H1 (cell line): ENCODE results near the gene MATN1. TPM values are rescaled to one million over a fixed set of nuclear protein-coding genes. Genes with fewer than 3 reads are reported as not detected.

ENCODE experiments used
- CTCF ChIA-PET: fragments of 300-600 bp; sonication (Branson Sonifier 250); formaldehyde crosslinking; loops from one replicate; lab custom pipeline; 2021; ENCODE audit not compliant: partially characterized antibody; lab: Charles Lee
- POLR2A ChIA-PET: fragments of 300-600 bp; sonication (Branson Sonifier 250); formaldehyde crosslinking; loops from one replicate; lab custom pipeline; 2021; ENCODE audit warnings: inconsistent platforms; ENCODE audit not compliant: partially characterized antibody; lab: Charles Lee
- DNase-seq, 2 experiments: peaks; one replicate each; pipeline versions ENCODE4 v3.0.0 to v3.0.0-alpha.2; 2010 to 2022; ENCODE audit warnings: low spot score in 2 of 2, low read depth in 1 of 2, mixed read lengths in 1 of 2
- FAIRE-seq: peaks from 2 replicates; lab custom pipeline; 2011; peaks lifted over from hg19 to GRCh38; lab: Jason Lieb, UNC
- H2AFZ ChIP-seq: 2 replicates; pipeline ENCODE4 v1.8.1; 2012; ENCODE audit warnings: low read length, inconsistent platforms
- H2AK5ac ChIP-seq: 2 replicates; pipeline ENCODE4 v1.6.1; 2013; ENCODE audit warnings: low read depth, low read length
- H2BK120ac ChIP-seq: replicated peaks from 2 replicates; pipeline ENCODE3; 2013; ENCODE audit warnings: low read depth, low read length, inconsistent platforms
- H2BK12ac ChIP-seq: 2 replicates; pipeline ENCODE4 v1.6.1; 2013; ENCODE audit warnings: low read depth, low read length
- H2BK15ac ChIP-seq: 2 replicates; pipeline ENCODE4 v1.6.1; 2013; ENCODE audit warnings: low read length
- H2BK20ac ChIP-seq: 2 replicates; pipeline ENCODE4 v1.6.1; 2013; ENCODE audit warnings: low read length
- H2BK5ac ChIP-seq: 2 replicates; pipeline ENCODE4 v1.6.1; 2013; ENCODE audit warnings: low read depth, low read length
- H3K14ac ChIP-seq: 2 replicates; pipeline ENCODE4 v1.6.1; 2013; ENCODE audit warnings: inconsistent platforms; ENCODE audit not compliant: insufficient read length
- H3K18ac ChIP-seq: 2 replicates; pipeline ENCODE4 v1.6.1; 2013; ENCODE audit warnings: low read length; ENCODE audit errors: extremely low read depth
- H3K23ac ChIP-seq: 2 replicates; pipeline ENCODE4 v1.6.1; 2013; ENCODE audit warnings: inconsistent platforms; ENCODE audit not compliant: insufficient read length
- H3K23me2 ChIP-seq: 2 replicates; pipeline ENCODE4 v1.6.1; 2013; ENCODE audit warnings: low read depth, low read length
- H3K27ac ChIP-seq: 2 replicates; pipeline ENCODE4 v1.6.1; 2011; ENCODE audit warnings: low read depth, low read length, inconsistent platforms
- H3K27me3 ChIP-seq, 4 experiments: replicated peaks in 1 of 4; 1 replicate in 1 of 4; 2 replicates in 3 of 4; pipeline versions ENCODE4 v1.6.1 to v1.8.1; 2011 to 2013; ENCODE audit warnings: low read length in 3 of 4, mild to moderate bottlenecking in 3 of 4, inconsistent platforms in 2 of 4, mixed read lengths in 2 of 4, moderate library complexity in 1 of 4; ENCODE audit not compliant: control insufficient read depth in 3 of 4, insufficient read depth in 3 of 4; ENCODE audit errors: extremely low read depth in 1 of 4
- H3K36me3 ChIP-seq, 4 experiments: 2 replicates each; pipeline versions ENCODE4 v1.6.1 to v1.8.1; 2011 to 2013; ENCODE audit warnings: mild to moderate bottlenecking in 4 of 4, low read length in 3 of 4, moderate library complexity in 2 of 4, control low read depth in 1 of 4, inconsistent platforms in 1 of 4; ENCODE audit not compliant: insufficient read depth in 4 of 4, control insufficient read depth in 2 of 4
- H3K4ac ChIP-seq: replicated peaks from 2 replicates; pipeline ENCODE3; 2013; ENCODE audit warnings: low read length, low read depth, mixed read lengths, inconsistent platforms; ENCODE audit not compliant: insufficient read length
- H3K4me1 ChIP-seq, 4 experiments: replicated peaks in 1 of 4; 1 replicate in 1 of 4; 2 replicates in 3 of 4; pipeline versions ENCODE4 v1.6.1 to v1.8.1; 2011 to 2013; ENCODE audit warnings: low read length in 3 of 4, inconsistent platforms in 2 of 4, mixed read lengths in 1 of 4; ENCODE audit not compliant: insufficient read depth in 4 of 4, control insufficient read depth in 3 of 4
- H3K4me2 ChIP-seq, 2 experiments: 2 replicates each; pipeline versions ENCODE4 v1.6.1 to v1.8.1; 2011 to 2013; ENCODE audit warnings: low read depth in 2 of 2, low read length in 2 of 2, control low read depth in 1 of 2, inconsistent platforms in 1 of 2, mild to moderate bottlenecking in 1 of 2; ENCODE audit not compliant: insufficient read depth in 1 of 2
- H3K4me3 ChIP-seq, 4 experiments: fragments of 200-600, 300-600 bp in 1 of 4; sonication (generic), shearing (Covaris generic), sonication (Bioruptor Twin) in 1 of 4; 2 replicates each; pipeline versions ENCODE4 v1.5.1 to v1.8.1; 2011 to 2016; ENCODE audit warnings: low read length in 4 of 4, low read depth in 3 of 4, control low read depth in 2 of 4, inconsistent platforms in 2 of 4, mild to moderate bottlenecking in 2 of 4, mixed read lengths in 1 of 4, moderate library complexity in 1 of 4; ENCODE audit not compliant: insufficient read depth in 2 of 4; ENCODE audit errors: extremely low read depth in 1 of 4
- H3K56ac ChIP-seq: replicated peaks from 2 replicates; pipeline ENCODE3; 2013; ENCODE audit warnings: low read depth, mild to moderate bottlenecking, mixed read lengths, low read length, inconsistent platforms; ENCODE audit not compliant: insufficient read length
- H3K79me1 ChIP-seq: 2 replicates; pipeline ENCODE4 v1.6.1; 2013; ENCODE audit warnings: low read depth, low read length, control low read depth
- H3K79me2 ChIP-seq, 2 experiments: 2 replicates each; pipeline versions ENCODE4 v1.6.1 to v1.8.1; 2012 to 2013; ENCODE audit warnings: low read length in 2 of 2, mild to moderate bottlenecking in 2 of 2, inconsistent platforms in 1 of 2; ENCODE audit not compliant: insufficient read depth in 2 of 2, control insufficient read depth in 1 of 2
- H3K9ac ChIP-seq, 4 experiments: replicated peaks in 1 of 4; 1 replicate in 1 of 4; 2 replicates in 3 of 4; pipeline versions ENCODE4 v1.6.1 to v1.8.1; 2011 to 2013; ENCODE audit warnings: low read depth in 3 of 4, low read length in 3 of 4, control low read depth in 2 of 4, mild to moderate bottlenecking in 2 of 4, moderate library complexity in 2 of 4, inconsistent platforms in 1 of 4; ENCODE audit errors: extremely low read depth in 1 of 4
- H3K9me3 ChIP-seq, 2 experiments: 2 replicates each; pipeline versions ENCODE4 v1.6.1 to v1.8.1; 2012 to 2013; ENCODE audit warnings: mild to moderate bottlenecking in 2 of 2, moderate library complexity in 2 of 2, control low read depth in 1 of 2, inconsistent platforms in 1 of 2, low read depth in 1 of 2, low read length in 1 of 2, mixed read lengths in 1 of 2; ENCODE audit not compliant: insufficient read depth in 2 of 2
- H4K20me1 ChIP-seq, 2 experiments: replicated peaks in 1 of 2; 2 replicates each; pipeline versions ENCODE3 to v1.8.1; 2011 to 2013; ENCODE audit warnings: inconsistent platforms in 2 of 2, low read length in 2 of 2, mild to moderate bottlenecking in 1 of 2; ENCODE audit not compliant: insufficient read depth in 2 of 2, control insufficient read depth in 1 of 2
- H4K5ac ChIP-seq: 2 replicates; pipeline ENCODE4 v1.6.1; 2013; ENCODE audit warnings: low read length, low read depth, mixed read lengths, inconsistent platforms; ENCODE audit not compliant: insufficient read length
- H4K8ac ChIP-seq: 2 replicates; pipeline ENCODE4 v1.8.0; 2013; ENCODE audit warnings: mild to moderate bottlenecking, moderate library complexity, low read length, inconsistent platforms; ENCODE audit not compliant: insufficient read depth; ENCODE audit errors: extremely low read depth
- H4K91ac ChIP-seq: replicated peaks from 2 replicates; pipeline ENCODE3; 2013; ENCODE audit warnings: low read length, mixed read lengths, inconsistent platforms; ENCODE audit not compliant: insufficient read length
- GTF2F1 ChIP-seq: IDR thresholded peaks from 2 replicates; pipeline ENCODE4 v1.6.1; 2012; ENCODE audit warnings: low read depth, low read length, improper control_type of control experiment, borderline replicate concordance
- JUN ChIP-seq: IDR thresholded peaks from 2 replicates; pipeline ENCODE4 v1.6.1; 2011; ENCODE audit warnings: low read depth, mild to moderate bottlenecking, improper control_type of control experiment, low read length
- KDM4A ChIP-seq: IDR thresholded peaks from one replicate; pipeline ENCODE4 v1.7.1; 2012; ENCODE audit warnings: low read depth, mild to moderate bottlenecking, moderate library complexity, low read length, inconsistent platforms; ENCODE audit not compliant: severe bottlenecking
- KDM5A ChIP-seq: fragments of 200-600 bp; IDR thresholded peaks from 2 replicates; pipeline ENCODE4 v1.7.1; 2012; ENCODE audit warnings: mild to moderate bottlenecking, low read length, inconsistent platforms, mixed read lengths
- RBBP5 ChIP-seq: IDR thresholded peaks from 2 replicates; pipeline ENCODE4 v1.7.1; 2012; ENCODE audit warnings: low read depth, mild to moderate bottlenecking, inconsistent platforms, low read length, moderate library complexity, borderline replicate concordance
- SAP30 ChIP-seq: fragments of 300-600 bp; sonication (generic); IDR thresholded peaks from 2 replicates; pipeline ENCODE4 v1.7.1; 2012; ENCODE audit warnings: low read length, moderate library complexity, mild to moderate bottlenecking, inconsistent platforms; ENCODE audit not compliant: insufficient read depth, insufficient replicate concordance
- SP2 ChIP-seq: IDR thresholded peaks from 2 replicates; pipeline ENCODE4 v1.6.1; 2012; ENCODE audit warnings: mild to moderate bottlenecking, low read length, inconsistent platforms
- TAF7 ChIP-seq: optimal IDR thresholded peaks from 2 replicates; pipeline ENCODE3; 2011; ENCODE audit warnings: low read depth, mild to moderate bottlenecking, inconsistent platforms, low read length, moderate library complexity, borderline replicate concordance
- ZNF274 ChIP-seq: IDR thresholded peaks from 2 replicates; pipeline ENCODE4 v1.7.0; 2012; ENCODE audit warnings: low read length, borderline replicate concordance; ENCODE audit errors: extremely low read depth
- WGBS, 2 experiments: shearing (Covaris generic) in 1 of 2; methylation state at CpG; one replicate each; pipeline versions ENCODE4 v1.1.6 to v1.1.7; 2013 to 2015; ENCODE audit warnings: low lambda C conversion rate in 2 of 2, mixed read lengths in 2 of 2, inconsistent platforms in 1 of 2, low coverage in 1 of 2, missing lambda C conversion rate in 1 of 2; ENCODE audit not compliant: insufficient replicate concordance in 2 of 2, insufficient coverage in 1 of 2, insufficient read length in 1 of 2; ENCODE audit errors: extremely low coverage in 1 of 2, missing lambda C conversion rate in 1 of 2; 5-methylcytosine and 5-hydroxymethylcytosine counted together
- polyA plus RNA-seq, 7 experiments: library from polyadenylated mRNA; depleted of rRNA in 3 of 7; stranded (reverse) in 5 of 7; unstranded in 2 of 7; fragments of >200 nt in 5 of 7; fragments of 200-250 nt in 2 of 7; gene quantifications; 1 replicate in 5 of 7; 2 replicates in 1 of 7; 4 replicates in 1 of 7; pipeline versions ENCODE4 v1.2.1 to v1.2.3, GENCODE V29; 2011 to 2013; ENCODE audit warnings: missing spikeins in 2 of 7, mixed read lengths in 2 of 7
- total RNA-seq: library from RNA; stranded (reverse); fragmentation: NEBNext Ultra II Directional; extraction: Animal tissue kit (Norgen Biotek cat#: 25700); gene quantifications from 2 replicates; pipeline ENCODE4 v1.2.1, GENCODE V29; 2021
- TF ChIP-seq, protein P1 (sequence below): IDR thresholded peaks from 2 replicates; pipeline ENCODE4 v1.6.1; 2011; ENCODE audit warnings: low read depth, mild to moderate bottlenecking, low read length; ENCODE audit not compliant: insufficient read depth
- TF ChIP-seq, protein P2 (sequence below): IDR thresholded peaks from 2 replicates; pipeline ENCODE4 v1.6.1; 2011; ENCODE audit warnings: low read length, improper control_type of control experiment
- TF ChIP-seq, protein P3 (sequence below): IDR thresholded peaks from 2 replicates; pipeline ENCODE4 v1.6.1; 2012; ENCODE audit warnings: inconsistent platforms

Gene MATN1
- total and polyA plus RNA-seq, 2 of the 8 experiments (the other 6 are each of a cell fraction or from before 2014, with no cell fraction given): 0.12 to 0.28 TPM

DNA sequence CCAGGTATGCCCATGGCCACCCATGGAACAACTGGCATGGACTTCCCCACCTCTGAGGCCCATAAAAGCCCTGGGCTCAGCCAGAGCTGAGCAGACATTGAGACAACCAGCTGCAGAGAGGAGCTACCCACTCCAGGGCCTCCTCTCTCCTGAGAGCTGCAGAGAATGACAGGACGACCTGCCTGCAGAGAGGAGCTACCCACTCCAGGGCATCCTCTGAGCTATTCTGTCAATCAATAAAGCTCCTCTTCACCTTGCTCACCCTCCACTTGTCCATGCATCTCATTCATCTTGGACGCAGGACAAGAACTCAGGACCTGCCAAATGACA, 43.4 kb downstream of the MATN1 start:
- Histone ChIP-seq H2BK12ac (no peak overlapping the region), H3K18ac (no peak overlapping the region), H4K91ac (no peak overlapping the region), H3K4me2 (no peak overlapping the region), H2AFZ (no peak overlapping the region), H3K9ac (no peak overlapping the region), H3K79me1 (no peaks in the 10 kb centered on the region), H2BK20ac (no peak overlapping the region), H3K27ac (no peak overlapping the region), H2AK5ac (no peak overlapping the region), H4K20me1 (no peaks in the 10 kb centered on the region), H3K27me3 (peaks cover 0 to 4% (median 3%) of the 10 kb centered on the region in 4 experiments; a peak in 3 of 7 replicates), H4K8ac (no peak overlapping the region), H3K9me3 (peaks cover 11 to 14% of the 10 kb centered on the region in 2 experiments; a peak in 3 of 4 replicates), H3K79me2 (no peaks in the 10 kb centered on the region), H2BK15ac (no peak overlapping the region), H2BK5ac (no peak overlapping the region), H3K14ac (no peak overlapping the region), H3K4me3 (no peak overlapping the region), H3K4me1 (peaks cover 0 to 3% (median 0%) of the 10 kb centered on the region in 4 experiments; a peak in 2 of 7 replicates), H3K4ac (no peak overlapping the region), H3K23me2 (no peaks in the 10 kb centered on the region), H3K56ac (no peak overlapping the region), H3K36me3 (no peaks in the 10 kb centered on the region), H2BK120ac (no peak overlapping the region), H4K5ac (no peak overlapping the region), H3K23ac (no peak overlapping the region)
- 72% methylated on average over 2 of the region's 2 CpGs; no CpG with 5 or more reads in 1 of the 2 experiments for WGBS, 2 experiments
- FAIRE-seq (no peak), DNase-seq (no peak)
- CTCF ChIA-PET: interaction anchor here (1.5 kb wide), 1 partner anchor 25 kb away, joined by 3 read pairs; no protein-coding TSS in a partner anchor
- POLR2A ChIA-PET: no interaction called here
- TF ChIP-seq GTF2F1 (no peak), JUN (no peak), SP2 (no peak), KDM4A (no peak), TAF7 (no peak), ZNF274 (no peak), SAP30 (no peak), RBBP5 (no peak), KDM5A (no peak)
- TF ChIP-seq, protein P1, sequence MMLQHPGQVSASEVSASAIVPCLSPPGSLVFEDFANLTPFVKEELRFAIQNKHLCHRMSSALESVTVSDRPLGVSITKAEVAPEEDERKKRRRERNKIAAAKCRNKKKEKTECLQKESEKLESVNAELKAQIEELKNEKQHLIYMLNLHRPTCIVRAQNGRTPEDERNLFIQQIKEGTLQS: no peak
- TF ChIP-seq, protein P2, sequence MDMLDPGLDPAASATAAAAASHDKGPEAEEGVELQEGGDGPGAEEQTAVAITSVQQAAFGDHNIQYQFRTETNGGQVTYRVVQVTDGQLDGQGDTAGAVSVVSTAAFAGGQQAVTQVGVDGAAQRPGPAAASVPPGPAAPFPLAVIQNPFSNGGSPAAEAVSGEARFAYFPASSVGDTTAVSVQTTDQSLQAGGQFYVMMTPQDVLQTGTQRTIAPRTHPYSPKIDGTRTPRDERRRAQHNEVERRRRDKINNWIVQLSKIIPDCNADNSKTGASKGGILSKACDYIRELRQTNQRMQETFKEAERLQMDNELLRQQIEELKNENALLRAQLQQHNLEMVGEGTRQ: no peak
- TF ChIP-seq, protein P3, sequence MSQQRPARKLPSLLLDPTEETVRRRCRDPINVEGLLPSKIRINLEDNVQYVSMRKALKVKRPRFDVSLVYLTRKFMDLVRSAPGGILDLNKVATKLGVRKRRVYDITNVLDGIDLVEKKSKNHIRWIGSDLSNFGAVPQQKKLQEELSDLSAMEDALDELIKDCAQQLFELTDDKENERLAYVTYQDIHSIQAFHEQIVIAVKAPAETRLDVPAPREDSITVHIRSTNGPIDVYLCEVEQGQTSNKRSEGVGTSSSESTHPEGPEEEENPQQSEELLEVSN: no peak
